Astrocyte of the cerebellum (primary cell): ENCODE data around the gene MGST3.
"Not testable (repeated sequence)": the region's sequence is repeated elsewhere in the genome, so short reads cannot be mapped to it uniquely, and the experiment has no call there.

ENCODE experiments used
- DNase-seq: peaks from one replicate; pipeline ENCODE4 v3.0.0-alpha.2; 2011; ENCODE audit warnings: low read depth
- H3K4me3 ChIP-seq: 2 replicates; pipeline ENCODE4 v1.5.1; 2011; ENCODE audit warnings: mild to moderate bottlenecking, low read depth, low read length, moderate library complexity
- CTCF ChIP-seq: IDR thresholded peaks from 2 replicates; pipeline ENCODE4 v1.5.1; 2012; ENCODE audit warnings: low read length, low read depth, moderate library complexity, mild to moderate bottlenecking; ENCODE audit errors: missing control alignments
- in situ Hi-C: cut with HindIII; loops from 2 replicates; pipeline ENCODE4 v1.10.0; 2017; ENCODE audit warnings: low sequenced_read_pairs

MGST3 gene

GRCh38 chr1:165597883-165598675 lies 33.0 kb upstream of the MGST3 start:
- peak overlapping the region; percentile 56 for H3K4me3 ChIP-seq
- TF ChIP-seq CTCF = no peak
- DNase-seq = peak; percentile 92
- in situ Hi-C loops = no loop called here

- TF ChIP-seq CTCF = no peak
- in situ Hi-C loops = no loop called here
- H3K4me3 ChIP-seq = peak overlapping the region; percentile 56
- DNase-seq = no peak
These were observed 32.4 kb upstream of the MGST3 start for GRCh38 chr1:165598676-165599059.

GRCh38 chr1:165600793-165601192 lies 30.2 kb upstream of the MGST3 start:
- no peak for TF ChIP-seq CTCF
- in situ Hi-C loops = no loop called here
- H3K4me3 ChIP-seq = no peak overlapping the region
- no peak for DNase-seq

- no peak for DNase-seq
- TF ChIP-seq CTCF = no peak
- no peak overlapping the region for H3K4me3 ChIP-seq
- in situ Hi-C loops = no loop called here
These were observed 27.2 kb upstream of the MGST3 start for GRCh38 chr1:165603810-165604209.

- no peak for DNase-seq
- in situ Hi-C loops = no loop called here
- H3K4me3 ChIP-seq = no peak overlapping the region
- TF ChIP-seq CTCF = no peak
These were observed 25.8 kb upstream of the MGST3 start for GRCh38 chr1:165605246-165605645.

GRCh38 chr1:165606676-165607075 lies 24.4 kb upstream of the MGST3 start:
- in situ Hi-C loops, DNase-seq, H3K4me3 ChIP-seq: not testable (repeated sequence)

- in situ Hi-C loops = no loop called here
- DNase-seq = no peak
- TF ChIP-seq CTCF = no peak
- H3K4me3 ChIP-seq = no peak overlapping the region
These were observed 20.2 kb upstream of the MGST3 start for GRCh38 chr1:165610866-165611265.
